Measurements from ENCODE around the gene PTEN.

PTEN gene

DNA sequence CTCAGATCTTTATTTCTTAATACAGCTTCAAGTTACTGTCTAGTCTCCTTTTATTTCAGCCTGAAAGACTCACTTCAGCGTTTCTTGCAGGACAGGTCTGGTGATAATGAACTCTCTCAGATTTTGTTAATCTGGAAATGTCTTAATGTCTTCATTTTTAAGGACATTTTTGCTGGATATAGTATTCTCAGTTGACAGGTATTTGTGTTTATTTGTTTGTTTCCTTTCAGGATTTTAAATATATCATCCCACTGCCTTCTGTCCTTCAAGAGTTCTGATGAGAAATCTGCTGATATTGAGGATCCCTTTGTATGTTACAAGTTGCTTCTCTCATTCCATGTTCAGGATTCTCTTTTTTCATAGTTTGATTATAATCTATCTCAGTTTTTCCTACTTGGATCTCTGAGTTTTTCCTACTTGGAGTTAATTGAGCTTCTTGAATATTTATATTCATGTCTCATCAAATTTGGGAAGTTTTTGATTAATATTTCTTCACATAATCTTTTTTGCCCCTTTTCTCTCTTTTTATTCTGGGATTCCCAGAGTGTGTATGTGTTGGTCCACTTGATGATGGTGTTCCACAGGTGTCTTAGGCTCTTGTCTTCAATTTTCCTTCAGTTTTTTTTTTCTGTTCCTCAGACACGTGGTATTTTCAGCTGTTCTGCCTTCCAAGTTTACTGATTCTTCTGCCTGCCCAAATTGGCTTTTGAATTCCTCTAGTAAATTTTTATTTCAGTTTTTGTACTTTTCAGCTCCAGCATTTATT, 49.9 kb downstream of the PTEN start:
- TF ChIP-seq POLR2A (IDR thresholded peaks at IDR 0.05; ENCODE audit: low read depth, low read length), result no peak
- DNase-seq (ENCODE audit: insufficient read length, low spot score) (no peak), FAIRE-seq (peak; percentile 45)

DNA sequence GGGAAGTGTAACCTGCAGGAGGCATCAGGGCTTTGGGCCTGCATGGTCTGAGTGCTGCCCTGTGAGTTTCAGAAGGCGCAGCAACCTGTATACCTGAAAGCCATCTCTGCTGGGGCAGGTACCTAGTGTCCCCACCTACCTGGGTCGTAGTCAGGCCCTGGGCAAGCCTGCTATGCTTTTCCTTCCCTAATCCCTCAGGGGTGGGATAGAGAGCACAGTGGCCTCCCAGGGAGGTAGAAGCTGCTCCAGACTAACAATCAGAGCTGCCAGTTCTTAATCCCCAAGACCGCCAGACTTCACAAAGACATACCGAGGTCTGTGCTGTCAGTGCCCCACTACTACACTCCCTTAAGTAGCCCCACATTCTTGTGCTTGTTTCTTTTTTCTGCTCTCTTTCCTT, 52.0 kb downstream of the PTEN start:
- DNase-seq (ENCODE audit: insufficient read length, low spot score) (no peak), FAIRE-seq (no peak)
- no peak for TF ChIP-seq POLR2A (IDR thresholded peaks at IDR 0.05; ENCODE audit: low read depth, low read length)

GRCh38 chr10:87915989-87916388, 52.6 kb downstream of the PTEN start:
- DNase-seq (ENCODE audit: insufficient read length, low spot score) (no peak), FAIRE-seq (peak; percentile 81)
- no peak for TF ChIP-seq POLR2A (IDR thresholded peaks at IDR 0.05; ENCODE audit: low read depth, low read length)

GRCh38 chr10:87916515-87916914, 53.1 kb downstream of the PTEN start:
- no peak for DNase-seq (ENCODE audit: insufficient read length, low spot score)
- TF ChIP-seq POLR2A (IDR thresholded peaks at IDR 0.05; ENCODE audit: low read depth, low read length), result no peak
- peak; percentile 58 for FAIRE-seq

DNA sequence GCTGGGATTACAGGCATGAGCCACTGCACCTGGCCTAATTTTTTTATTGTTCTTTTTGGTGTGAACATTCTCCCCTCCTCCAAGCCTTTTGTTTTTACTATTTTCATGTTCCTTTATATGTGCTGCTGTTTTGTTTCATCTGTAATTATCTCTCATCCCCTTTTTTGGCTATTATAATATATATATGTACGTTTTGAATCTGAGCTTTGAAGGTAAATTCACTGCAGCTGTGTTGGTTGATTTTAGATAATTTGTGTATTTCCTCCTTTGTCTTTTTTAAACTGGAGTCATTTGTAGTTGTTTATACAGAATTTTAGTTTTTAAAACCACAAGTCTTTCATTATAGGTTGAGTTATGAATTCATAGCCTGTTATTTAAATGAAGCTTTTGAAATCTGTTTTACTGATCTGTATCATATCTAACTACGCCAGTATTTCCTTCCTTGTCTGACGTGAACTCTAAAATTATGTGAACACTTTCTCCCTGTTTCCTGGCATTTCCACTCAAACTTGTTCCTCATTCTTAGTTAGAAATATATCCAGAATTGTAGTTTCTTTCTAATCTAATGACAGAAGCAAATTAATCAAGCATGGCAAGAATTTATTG, 54.9 kb downstream of the PTEN start:
- TF ChIP-seq POLR2A (IDR thresholded peaks at IDR 0.05; ENCODE audit: low read depth, low read length), result no peak
- FAIRE-seq, result no peak
- DNase-seq (ENCODE audit: insufficient read length, low spot score), result no peak

- FAIRE-seq (no peak), DNase-seq (ENCODE audit: insufficient read length, low spot score) (no peak)
- no peak for TF ChIP-seq POLR2A (IDR thresholded peaks at IDR 0.05; ENCODE audit: low read depth, low read length)
Measured at GRCh38 chr10:87920538-87920937, 57.1 kb downstream of the PTEN start.

DNA sequence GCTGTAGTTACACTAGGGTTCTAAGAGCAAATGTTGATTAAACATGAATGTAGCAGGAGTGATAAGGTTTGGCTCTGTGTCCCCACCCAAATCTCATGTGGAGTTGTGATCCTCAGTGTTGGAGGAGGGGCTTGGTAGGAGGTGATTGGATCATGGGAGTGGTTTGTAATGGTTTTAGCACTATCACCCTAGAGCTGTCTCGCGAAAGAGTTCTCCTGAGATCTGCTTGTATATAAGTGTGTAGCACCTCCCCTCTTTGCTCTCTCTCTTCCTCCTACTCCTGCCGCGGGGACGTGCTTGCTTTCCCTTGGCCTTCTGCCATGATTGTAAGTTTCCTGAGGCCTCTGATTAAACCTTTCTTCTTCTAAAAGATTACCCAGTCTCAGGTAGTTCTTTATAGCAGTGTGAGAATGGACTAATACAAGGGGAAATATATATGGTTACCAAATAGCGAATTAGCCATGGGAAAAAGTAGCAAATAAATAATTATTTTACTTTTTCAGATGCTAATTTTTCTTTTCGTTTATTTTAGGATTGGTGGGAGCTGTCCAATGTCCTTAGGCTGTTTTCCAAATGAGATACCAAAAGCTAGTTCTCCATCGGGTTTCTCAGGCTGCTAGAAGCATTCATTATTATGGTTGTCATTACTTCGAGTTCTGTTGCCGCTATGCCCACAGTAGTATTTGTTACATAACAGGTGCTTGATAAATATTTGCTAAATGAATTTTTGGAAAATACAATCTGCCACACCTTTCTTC, 58.7 kb downstream of the PTEN start:
- FAIRE-seq (no peak), DNase-seq (ENCODE audit: insufficient read length, low spot score) (no peak)
- TF ChIP-seq POLR2A (IDR thresholded peaks at IDR 0.05; ENCODE audit: low read depth, low read length), result no peak

DNA sequence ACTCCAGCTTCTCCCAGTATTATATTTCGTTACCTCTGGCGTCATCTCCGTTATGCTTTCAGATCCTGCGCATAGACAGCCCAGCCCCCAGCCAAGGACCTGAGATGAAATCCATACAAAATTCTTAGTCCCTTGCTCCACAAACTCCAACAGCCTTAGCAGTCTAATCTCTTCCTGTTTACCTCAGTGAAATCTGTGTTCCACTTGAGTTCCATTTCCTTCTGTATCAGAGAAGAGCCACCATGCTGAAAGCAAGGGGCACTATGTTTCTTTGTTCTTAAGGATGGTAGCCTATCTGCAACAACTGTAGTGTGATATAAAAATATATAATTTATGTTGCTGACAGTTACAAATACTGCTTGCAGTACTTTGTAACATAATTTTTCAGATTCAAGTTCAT, 59.8 kb downstream of the PTEN start:
- no peak for TF ChIP-seq POLR2A (IDR thresholded peaks at IDR 0.05; ENCODE audit: low read depth, low read length)
- FAIRE-seq (no peak), DNase-seq (ENCODE audit: insufficient read length, low spot score) (no peak)

DNA sequence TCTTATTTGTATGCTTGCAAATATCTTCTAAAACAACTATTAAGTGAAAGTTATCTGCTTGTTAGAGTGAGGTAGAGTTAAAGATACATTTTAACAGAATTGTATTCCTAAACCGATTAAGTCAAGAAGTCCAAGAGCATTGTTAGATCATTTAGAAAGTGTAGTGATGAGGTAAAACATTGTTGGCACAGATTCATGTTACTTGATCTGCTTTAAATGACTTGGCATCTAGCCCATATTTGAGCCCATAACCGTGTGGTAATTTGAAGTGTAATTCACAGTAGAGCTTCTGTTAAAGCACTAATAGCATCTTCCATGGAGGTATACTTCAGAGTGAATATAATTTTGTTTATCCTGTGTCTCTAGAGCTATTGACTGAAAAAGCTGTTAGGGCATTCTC, 62.1 kb downstream of the PTEN start:
- TF ChIP-seq POLR2A (IDR thresholded peaks at IDR 0.05; ENCODE audit: low read depth, low read length), result no peak
- DNase-seq (ENCODE audit: insufficient read length, low spot score), result no peak
- no peak for FAIRE-seq

DNA sequence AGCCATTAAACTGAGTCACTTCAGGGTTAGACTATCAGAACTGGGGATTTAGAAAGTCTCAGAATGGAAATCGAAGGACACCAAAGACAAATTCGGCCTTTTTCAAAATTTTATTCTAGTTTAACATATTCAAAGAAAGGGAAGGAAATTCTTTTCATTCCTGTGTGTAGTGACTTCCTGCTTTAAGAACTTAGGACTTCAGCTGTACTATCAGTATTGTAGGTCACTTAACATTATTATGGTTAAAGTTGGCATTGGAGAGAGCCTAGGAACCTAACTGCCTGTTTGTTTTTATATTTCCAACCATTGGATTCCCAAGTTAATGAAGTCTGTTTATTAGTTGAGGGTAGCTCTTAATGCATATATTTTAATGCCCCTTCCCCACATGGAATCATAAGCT, 63.7 kb downstream of the PTEN start:
- FAIRE-seq, result no peak
- no peak for TF ChIP-seq POLR2A (IDR thresholded peaks at IDR 0.05; ENCODE audit: low read depth, low read length)
- DNase-seq (ENCODE audit: insufficient read length, low spot score), result no peak

DNA sequence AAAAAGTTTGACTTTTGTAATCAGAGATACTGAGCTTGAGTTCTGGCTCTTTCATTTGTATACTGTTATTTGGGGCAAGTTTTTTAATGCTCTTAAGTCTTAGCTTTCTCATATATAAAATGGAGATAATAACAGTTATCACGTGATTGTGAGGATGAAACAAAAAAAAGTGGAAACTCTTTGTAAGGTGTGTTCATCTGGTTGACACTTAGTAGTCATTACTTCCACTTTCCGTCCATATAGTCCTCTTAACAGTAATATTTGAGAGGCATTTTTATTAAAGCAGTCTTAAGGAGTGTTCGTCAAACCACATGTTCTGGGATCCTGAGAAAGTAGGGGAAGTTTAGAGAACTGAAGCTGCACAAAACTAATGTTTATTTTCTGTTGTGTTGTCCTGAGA, 65.6 kb downstream of the PTEN start:
- no peak for TF ChIP-seq POLR2A (IDR thresholded peaks at IDR 0.05; ENCODE audit: low read depth, low read length)
- DNase-seq (ENCODE audit: insufficient read length, low spot score) (no peak), FAIRE-seq (no peak)

GRCh38 chr10:87930141-87930540, 66.7 kb downstream of the PTEN start:
- DNase-seq (ENCODE audit: insufficient read length, low spot score) (no peak), FAIRE-seq (no peak)
- no peak for TF ChIP-seq POLR2A (IDR thresholded peaks at IDR 0.05; ENCODE audit: low read depth, low read length)

DNA sequence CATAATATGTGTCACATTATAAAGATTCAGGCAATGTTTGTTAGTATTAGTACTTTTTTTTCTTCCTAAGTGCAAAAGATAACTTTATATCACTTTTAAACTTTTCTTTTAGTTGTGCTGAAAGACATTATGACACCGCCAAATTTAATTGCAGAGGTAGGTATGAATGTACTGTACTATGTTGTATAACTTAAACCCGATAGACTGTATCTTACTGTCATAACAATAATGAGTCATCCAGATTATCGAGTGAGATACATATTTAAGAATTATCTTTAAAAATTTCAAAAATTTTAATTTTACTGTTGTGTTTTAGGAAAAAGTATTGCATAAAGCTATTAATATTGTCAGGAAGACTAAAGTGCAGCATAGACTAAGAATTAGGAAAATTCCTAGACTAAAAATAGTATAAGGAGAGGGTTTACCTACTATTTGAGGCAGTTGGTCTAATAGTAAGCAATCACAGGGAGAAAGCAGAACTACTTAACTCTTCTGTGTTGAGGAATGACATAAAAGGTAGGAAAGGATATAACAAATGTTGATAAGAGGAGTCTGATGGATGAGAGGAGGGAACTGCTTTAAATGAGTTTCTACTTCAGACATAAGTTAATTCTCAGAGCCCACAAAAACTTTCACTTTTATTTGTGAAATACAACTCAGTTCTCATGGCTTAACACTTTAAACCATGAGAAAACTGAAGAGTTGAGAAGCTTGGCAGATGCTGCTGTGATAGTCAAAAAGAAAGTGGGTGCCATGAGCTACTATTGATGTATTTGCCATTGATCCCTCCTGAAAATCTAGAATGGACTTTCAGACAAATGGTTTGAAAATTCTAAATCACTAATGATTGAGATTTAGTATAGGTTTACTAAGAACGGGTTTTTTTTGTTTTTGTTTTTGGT, 67.8 kb downstream of the PTEN start:
- TF ChIP-seq POLR2A (IDR thresholded peaks at IDR 0.05; ENCODE audit: low read depth, low read length), result no peak
- FAIRE-seq, result no peak
- DNase-seq (ENCODE audit: insufficient read length, low spot score), result no peak

DNA sequence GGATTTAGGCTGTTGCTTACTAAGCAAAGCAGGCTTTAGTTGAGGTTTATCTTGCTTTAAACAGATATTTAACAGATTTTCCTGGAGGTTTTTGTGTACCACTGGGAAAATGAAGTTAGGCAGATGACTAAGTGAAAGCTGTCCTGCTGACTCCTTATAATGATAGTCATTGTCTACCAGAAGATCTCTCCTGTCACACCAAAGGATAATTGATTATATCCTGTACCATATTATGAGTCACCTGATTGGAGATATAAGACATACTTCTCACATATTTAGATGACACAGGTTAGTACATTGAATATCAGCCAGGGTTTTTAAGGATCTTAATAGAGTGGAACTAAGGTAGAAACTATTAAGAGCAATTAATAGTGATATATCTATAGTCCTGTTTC, 68.4 kb downstream of the PTEN start:
- DNase-seq (ENCODE audit: insufficient read length, low spot score) (no peak), FAIRE-seq (no peak)
- no peak for TF ChIP-seq POLR2A (IDR thresholded peaks at IDR 0.05; ENCODE audit: low read depth, low read length)

Measured in H54 (cell line).